A549 treated with dexamethasone at 1 μM for 4 hours (cell line): ENCODE measurements around the gene GEMIN4. TPM values are rescaled to one million over a fixed set of nuclear protein-coding genes. Genes with fewer than 3 reads are reported as not detected.

ENCODE experiments used
- total RNA-seq: library from RNA; stranded (reverse); fragments of 200-300 nt; extraction: Qiagen RNA extraction; gene quantifications from 5 replicates; pipeline ENCODE4 v1.2.3, GENCODE V29; 2022

The GEMIN4 gene
- total RNA-seq = 48.9 to 62.3 TPM (median 58.8 TPM) in 5 replicates

DNA sequence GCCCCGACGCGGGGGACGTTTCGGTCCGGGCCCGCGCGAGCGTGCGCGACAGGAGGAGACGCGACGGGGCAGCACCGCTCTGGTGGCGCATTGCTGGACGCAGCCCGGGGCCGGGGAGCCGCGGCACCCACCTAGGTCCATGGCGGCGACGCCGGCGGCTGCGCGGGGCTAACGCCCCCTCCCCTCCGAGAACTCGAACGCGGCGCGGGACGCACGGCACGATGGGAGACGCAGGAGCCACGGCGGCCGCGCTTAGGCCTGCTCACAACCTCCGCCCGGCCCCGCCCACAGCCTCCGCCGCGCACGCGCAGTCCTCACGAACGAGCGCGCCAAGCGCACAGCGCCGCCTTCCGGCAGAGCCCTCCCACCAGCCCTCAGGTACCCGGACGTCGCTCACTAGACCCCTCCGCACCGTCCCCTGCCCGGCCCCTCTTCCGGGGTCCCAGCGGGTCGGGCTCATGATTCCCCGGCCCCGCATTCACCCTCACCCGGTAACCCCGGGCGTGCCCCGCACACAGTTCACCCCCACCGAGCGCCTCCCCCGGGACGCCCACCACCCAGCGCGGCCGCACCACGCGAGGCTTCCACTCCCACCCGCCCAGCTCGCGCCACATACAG is at the start of gene GEMIN4:
TSS of gene GEMIN4 (minus strand) at position 263 of the 618 bp plus-strand sequence. CDS start at position 141, 122 bp downstream.

DNA sequence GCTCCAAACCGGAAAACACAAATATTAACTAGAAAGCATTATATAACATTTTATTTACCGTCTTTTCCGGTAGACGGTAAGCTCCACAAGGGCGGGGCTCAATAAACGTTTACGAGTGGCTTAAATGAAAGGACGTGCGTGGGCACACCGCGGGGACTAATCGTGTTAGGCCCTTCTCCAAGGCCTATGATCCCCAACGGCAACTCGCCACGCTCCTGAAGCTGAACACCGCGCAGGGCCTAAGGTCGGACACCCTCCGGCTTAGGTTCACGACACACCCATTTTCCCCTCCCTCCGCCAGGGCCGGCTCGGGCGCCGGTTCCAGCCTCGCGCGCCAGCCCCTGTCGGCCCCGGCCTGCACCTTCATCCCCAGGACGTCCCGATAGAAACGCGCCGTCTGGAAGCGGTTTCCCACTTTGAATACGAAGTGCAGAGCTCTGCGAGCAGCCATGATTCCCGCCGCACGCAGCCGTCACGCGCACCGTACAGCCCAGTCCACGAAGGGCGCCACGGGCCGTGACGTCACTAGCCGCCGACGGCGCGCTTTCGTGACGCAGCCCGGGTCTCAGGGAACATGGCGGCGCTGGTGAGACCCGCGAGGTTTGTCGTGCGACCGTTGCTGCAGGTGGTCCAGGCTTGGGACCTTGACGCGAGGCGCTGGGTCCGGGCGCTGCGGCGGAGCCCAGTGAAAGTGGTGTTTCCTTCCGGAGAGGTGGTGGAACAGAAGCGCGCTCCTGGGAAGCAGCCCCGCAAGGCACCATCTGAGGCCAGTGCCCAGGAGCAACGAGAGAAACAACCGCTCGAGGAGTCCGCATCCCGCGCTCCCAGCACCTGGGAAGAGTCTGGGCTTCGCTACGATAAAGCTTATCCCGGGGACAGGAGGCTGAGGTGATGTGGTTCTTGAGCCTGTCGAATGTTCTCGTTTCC is 30.0 kb upstream of the GEMIN4 start, which contains the start of the genes GLOD4 and MRM3:
TSS of gene GLOD4 (minus strand) at position 476 of the 927 bp plus-strand sequence. CDS start at position 451, 25 bp downstream.
TSS of gene MRM3 (plus strand) at position 549 of the 927 bp plus-strand sequence. CDS start at position 575, 26 bp downstream.

DNA sequence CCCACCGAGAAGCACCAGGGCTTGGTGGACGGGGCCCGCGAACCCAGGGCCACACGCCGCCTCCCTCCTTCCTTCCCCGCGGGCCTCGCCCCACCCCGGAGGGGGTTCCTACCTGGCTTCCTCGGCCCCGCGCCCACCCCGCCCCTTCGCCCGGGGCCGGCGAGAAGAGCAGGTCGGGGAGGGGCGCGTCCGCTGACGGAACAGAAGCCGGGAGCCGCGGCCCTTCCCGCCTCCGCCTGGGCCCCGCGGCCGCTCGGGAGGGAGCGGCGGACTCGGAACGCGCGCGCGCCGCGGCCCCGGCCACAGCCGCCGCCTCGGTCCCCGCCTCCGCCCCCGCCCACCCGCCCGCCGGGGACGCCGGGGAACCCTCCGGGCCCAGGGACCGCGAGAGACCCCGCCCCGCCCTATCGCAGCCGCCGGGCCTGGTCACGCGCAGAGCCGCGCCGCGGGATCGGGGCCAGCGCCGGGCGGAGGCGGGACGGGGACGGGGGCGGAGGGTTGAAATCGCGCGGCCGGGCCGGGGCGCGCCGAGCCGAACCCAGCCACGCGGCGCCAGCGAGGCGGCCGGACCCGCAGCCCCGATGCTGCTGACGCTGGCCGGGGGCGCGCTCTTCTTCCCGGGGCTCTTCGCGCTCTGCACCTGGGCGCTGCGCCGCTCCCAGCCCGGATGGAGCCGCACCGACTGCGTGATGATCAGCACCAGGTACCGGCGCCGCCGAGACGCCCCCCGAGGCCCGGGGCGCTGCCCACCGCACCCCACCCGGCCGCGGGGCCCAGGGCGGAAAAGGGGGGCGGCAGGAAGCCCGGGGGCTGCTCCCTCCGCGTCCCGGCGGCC is 19.8 kb downstream of the GEMIN4 start, which contains the start of gene TLCD3A:
TSS of gene TLCD3A (plus strand) at position 530 of the 835 bp plus-strand sequence. CDS start at position 582, 52 bp downstream.

Other genes starting within 250 kb of the GEMIN4 start
- gene VPS53, start 37.4 kb downstream of the GEMIN4 start, total RNA-seq = 20.1 to 31.7 TPM (median 30.5 TPM) in 5 replicates
- gene TLCD3A, start 19.7 kb downstream of the GEMIN4 start, total RNA-seq = 52.7 to 60.2 TPM (median 55.7 TPM) in 5 replicates
- gene GLOD4, start 30.0 kb upstream of the GEMIN4 start, total RNA-seq = 106 to 152 TPM (median 116 TPM) in 5 replicates
- gene MRM3, start 30.1 kb upstream of the GEMIN4 start, total RNA-seq = 38.6 to 44.4 TPM (median 41.3 TPM) in 5 replicates
- gene NXN, start 227.5 kb upstream of the GEMIN4 start, total RNA-seq = 20.0 to 27.7 TPM (median 26.7 TPM) in 5 replicates
- gene TIMM22, start 244.9 kb upstream of the GEMIN4 start, total RNA-seq = 28.3 to 31.0 TPM (median 29.1 TPM) in 5 replicates